T47D (cell line): ENCODE data around the gene MYO9B.
"Not testable (repeated sequence)": the region's sequence is repeated elsewhere in the genome, so short reads cannot be mapped to it uniquely, and the experiment has no call there.

Experiments used
- DNase-seq, 2 experiments: peaks; one replicate each; pipeline versions ENCODE4 v3.0.0 to v3.0.0-alpha.2; 2011 to 2012; ENCODE audit warnings: low read depth in 1 of 2, low spot score in 1 of 2
- JUND ChIP-seq: IDR thresholded peaks from 2 replicates; pipeline ENCODE4 v1.6.1; 2012; ENCODE audit warnings: low read depth
- in situ Hi-C: cut with HindIII; loops from 2 replicates; pipeline ENCODE4 v1.10.0; 2016; ENCODE audit warnings: low sequenced_read_pairs, low pct_unique_long_range_greater_than_20kb

MYO9B gene

DNA sequence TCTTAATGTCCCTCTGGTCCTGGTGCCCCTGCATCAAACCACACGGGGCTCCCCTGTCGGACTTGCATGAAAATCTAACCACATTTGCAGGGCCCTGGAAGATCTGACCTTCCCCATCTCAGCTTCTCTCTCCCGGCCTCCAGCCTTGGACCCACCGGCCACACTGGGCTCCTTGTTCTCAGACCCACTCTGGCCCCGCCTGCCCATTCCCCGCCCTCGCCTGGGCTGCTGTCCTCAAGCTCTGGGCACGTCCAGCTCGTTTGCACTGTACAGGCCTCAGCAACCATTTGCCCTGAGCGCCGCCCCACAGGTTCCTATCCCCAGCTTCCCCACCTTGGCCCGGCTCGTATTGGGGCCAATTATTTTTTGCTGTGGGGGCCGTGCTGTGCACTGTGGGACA lies 10.5 kb downstream of the MYO9B start:
- no peak for TF ChIP-seq JUND
- DNase-seq = no peak
- in situ Hi-C loops = no loop called here

DNA sequence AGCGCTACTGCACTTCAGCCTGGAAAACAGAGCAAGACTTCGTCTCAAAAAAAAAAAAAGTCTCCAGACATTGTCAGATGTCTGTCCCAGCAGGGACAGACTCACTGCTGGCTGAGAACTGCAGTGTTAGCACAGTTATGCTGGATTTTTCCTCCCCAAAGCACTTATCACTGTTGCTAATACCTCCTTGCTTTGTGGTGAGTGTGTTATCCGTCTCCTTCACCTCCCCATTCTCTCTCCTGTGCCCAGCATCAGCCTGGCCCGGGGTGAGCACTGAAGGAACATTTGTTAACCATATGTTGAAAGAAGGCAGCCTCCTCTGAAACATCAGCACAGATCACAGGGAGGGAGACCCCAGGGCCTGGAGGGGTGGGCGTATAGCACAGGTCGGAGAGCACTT lies 11.3 kb downstream of the MYO9B start:
- in situ Hi-C loops = no loop called here
- DNase-seq = no peak
- no peak for TF ChIP-seq JUND

DNA sequence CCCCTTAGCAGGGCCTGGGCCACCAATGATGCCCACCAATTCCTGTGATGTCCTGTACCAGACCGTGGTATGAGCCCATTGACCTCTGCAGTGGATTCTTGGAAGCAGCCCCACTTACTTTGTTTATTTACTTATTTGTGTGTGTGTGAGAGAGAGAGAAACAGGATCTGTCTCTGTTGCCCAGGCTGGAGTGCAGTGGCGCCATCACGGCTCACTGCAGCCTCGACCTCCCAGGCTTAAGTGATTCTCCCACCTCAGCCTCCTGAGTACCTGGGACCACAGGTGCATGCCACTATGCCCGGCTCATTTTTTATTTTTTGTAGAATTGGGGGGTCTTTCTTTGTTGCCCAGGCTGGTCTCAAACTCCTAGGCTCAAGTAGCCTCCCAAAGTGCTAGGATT lies 13.0 kb downstream of the MYO9B start:
- in situ Hi-C loops = no loop called here
- TF ChIP-seq JUND = no peak
- DNase-seq = no peak

DNA sequence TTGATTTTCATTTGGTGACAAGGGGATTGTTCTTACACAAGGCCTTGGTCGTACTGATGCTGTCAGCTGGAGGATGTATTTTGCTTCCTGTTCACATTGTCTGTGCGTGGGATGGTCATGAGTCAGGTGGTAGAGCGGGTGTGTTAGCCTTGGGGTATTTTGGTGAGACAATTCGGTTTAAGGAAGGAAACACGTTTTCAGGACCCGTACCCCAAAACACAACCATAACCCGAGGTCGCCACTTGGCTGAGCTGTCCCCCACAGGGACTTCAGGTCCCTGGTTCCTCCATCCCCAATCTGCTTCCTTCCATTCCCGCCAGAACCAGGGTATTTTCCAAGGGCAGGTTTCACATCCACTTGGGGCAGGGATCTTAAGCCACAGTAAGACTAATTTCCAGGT lies 15.0 kb downstream of the MYO9B start:
- DNase-seq = no peak
- in situ Hi-C loops = no loop called here
- no peak for TF ChIP-seq JUND

DNA sequence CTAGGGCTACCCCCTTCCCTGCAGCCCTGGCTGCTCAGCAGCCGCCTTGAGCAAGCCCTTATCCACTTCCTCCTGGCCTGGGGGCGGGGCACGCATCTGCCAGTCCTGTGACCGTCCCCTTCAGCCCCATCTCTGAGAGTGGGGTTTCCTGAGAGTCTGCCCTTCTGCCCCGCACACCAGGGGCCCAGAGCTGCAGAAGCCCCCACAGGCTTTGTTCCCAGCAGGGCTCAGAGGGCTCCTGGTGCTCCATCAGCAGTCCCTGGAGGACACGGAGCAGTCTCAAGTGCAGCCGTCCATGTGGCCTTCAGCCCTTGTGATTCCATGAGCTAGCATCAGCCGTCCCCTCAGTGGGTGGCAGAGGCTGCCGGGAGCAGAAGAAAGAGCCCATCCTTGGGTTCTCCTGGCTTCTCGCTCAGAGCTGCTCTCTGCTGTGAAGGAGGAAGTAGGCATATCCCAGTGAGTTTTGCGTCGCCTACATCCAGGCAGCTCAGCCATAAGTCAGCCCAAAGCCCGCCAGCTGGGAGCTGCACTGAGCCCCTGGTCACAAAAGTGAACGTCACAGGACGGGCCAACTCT lies 16.3 kb downstream of the MYO9B start:
- DNase-seq = no peak
- TF ChIP-seq JUND = no peak
- in situ Hi-C loops = no loop called here

DNA sequence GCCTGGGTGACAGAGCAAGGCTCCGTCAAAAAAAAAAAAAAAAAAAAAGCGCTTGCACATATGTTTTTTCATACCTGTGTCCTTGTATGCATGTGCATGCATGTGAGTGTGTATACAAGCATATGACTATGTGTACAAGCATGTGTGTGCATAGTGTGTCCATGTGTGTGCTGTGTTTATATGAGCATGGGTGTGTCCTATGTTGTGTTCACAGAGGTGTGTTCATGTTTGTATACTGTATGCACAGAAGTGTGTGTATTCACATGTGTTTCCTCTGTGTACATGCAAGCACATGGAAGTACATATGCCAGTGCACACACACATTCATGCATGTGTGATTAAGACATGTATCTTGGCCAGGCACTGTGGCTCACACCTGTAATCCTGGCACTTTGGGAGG lies 17.1 kb downstream of the MYO9B start:
- no peak for TF ChIP-seq JUND
- DNase-seq = no peak
- in situ Hi-C loops = no loop called here

DNA sequence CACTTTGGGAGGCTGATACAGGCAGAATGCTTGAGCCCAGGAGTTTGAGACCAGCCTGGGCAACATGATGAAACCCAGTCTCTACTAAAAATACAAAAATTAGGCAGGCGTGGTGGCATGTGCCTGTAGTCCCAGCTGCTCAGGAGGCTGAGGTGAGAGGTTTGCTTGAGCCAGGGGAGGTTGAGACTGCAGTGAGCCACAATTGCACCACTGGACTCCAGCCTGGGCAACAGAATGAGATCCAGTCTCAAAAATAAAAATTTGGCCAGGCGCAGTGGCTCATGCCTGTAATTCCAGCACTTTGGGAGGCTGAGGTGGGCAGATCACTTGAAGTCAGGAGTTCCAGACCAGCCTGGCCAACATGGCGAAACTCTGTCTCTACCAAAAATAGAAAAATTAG lies 19.1 kb downstream of the MYO9B start:
- DNase-seq, in situ Hi-C loops: not testable (repeated sequence)

DNA sequence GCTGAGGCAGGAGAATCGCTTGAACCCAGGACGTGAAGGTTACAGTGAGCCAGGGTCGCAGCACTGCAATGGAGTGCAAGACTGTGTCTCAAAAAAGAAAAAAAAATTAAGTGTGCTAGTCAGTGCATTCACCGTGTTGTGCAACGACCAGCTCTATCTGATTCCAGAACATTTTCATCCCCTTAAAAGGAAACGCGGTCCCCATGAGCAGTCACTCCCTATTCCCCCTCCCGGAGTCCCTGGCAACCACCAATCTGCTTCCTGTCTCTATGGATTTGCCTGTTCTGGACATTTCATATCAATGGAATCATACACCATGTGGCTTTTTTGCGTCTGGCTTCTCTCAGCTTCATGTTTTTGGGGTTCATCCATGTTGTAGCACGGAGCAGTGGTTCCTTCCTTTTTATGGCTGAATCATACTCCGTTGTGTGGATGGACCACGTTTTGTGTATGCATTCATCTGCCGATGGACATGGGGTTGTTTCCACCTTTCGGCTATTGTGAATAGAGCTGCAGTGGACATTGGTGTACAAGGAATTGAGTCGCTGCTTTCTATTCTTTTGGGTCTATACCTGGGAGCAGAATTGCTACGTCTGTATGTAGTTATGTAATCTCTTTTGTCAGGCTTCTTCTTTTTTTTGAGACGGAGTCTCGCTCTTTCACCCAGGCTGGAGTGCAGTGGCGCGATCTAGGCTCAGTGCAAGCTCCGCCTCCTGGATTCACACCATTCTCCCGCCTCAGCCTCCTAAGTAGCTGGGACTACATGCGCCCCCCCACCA lies 19.8 kb downstream of the MYO9B start:
- no peak for DNase-seq
- no peak for TF ChIP-seq JUND
- in situ Hi-C loops = no loop called here

DNA sequence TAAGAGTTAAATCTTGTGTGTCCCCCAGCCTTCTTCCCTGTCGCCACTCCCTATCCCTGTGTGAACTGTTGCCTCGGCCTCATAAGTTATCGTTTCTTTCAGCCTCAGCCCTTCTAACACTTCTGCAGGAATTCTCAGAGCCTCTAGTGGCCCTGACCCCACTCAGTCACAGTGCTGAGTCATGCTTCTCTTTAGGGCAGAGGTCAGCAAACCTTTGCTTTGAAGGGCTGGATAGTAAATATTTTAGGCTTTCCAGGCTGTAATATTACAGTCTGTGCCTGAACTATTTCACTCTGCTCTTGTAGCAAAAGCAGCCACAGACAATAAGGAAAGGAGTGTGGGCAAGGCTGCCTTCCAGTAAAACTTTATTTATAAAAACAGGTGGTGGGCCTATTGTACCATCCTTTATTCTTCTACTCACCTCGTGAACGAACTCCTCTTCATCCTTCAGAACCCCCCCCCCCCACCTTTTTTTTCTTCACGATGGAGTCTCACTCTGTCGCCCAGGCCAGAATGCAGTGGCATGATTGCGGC lies 22.1 kb downstream of the MYO9B start:
- DNase-seq = no peak
- TF ChIP-seq JUND = no peak
- in situ Hi-C loops = no loop called here

DNA sequence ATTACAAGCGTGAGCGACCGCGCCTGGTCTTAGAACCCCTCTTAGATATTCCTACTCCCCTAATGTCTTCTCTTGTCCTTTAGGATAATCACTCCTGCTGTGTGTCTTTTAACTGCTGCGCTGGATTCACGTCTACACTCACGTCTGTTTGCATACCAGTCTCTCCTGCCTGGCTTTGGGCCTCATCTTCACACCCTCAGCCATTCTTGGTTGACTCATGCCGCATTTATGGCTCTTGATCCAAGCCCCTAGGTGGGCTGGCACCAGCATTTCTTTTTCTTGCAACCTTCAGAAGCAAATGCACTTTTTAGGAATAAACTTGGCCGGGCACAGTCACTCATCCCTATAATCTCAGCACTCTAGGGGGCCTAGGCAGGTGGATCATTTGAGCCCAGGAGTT lies 22.7 kb downstream of the MYO9B start:
- DNase-seq = no peak
- no peak for TF ChIP-seq JUND
- in situ Hi-C loops = no loop called here

DNA sequence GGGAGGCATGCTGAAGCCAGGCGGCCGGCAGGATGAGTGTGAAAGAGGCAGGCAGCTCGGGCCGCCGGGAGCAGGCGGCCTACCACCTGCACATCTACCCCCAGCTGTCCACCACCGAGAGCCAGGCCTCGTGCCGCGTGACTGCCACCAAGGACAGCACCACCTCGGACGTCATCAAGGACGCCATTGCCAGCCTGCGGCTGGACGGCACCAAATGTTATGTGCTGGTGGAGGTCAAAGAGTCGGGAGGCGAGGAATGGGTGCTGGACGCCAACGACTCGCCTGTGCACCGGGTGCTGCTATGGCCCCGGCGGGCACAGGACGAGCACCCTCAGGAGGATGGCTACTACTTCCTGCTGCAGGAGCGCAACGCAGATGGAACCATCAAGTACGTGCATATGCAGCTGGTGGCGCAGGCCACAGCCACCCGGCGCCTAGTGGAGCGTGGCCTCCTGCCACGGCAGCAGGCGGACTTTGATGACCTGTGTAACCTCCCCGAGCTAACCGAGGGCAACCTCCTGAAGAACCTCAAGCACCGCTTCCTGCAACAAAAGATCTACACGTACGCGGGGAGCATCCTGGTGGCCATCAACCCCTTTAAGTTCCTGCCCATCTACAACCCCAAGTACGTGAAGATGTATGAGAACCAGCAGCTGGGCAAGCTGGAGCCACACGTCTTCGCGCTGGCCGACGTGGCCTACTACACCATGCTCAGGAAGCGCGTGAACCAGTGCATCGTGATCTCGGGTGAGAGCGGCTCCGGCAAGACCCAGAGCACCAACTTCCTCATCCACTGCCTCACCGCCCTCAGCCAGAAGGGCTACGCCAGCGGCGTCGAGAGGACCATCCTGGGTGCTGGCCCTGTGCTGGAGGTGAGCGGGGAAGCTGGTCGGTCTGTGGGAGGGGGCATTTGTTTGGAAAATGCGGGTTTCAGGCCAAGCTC lies 26.4 kb downstream of the MYO9B start:
- TF ChIP-seq JUND = no peak
- no peak for DNase-seq
- in situ Hi-C loops = no loop called here

DNA sequence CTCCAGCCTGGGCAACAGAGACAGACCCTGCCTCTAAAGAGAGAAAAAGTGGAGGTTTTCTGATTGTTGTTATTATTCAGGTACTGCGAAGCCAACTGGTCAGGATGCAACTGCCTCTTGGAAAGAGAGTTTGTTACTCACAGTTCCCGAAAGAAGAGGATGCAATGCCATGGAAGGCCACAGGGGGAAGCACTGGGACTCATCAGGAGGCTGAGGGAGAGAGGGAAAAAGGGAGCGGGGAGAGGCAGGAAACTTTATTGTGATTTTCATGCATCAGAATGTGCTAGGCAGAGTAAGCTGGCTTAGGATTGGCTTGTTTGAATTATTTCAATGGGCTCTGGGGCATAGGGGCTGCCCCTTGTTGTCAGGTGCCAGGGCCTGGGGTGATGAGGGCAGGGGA lies 27.6 kb downstream of the MYO9B start:
- in situ Hi-C loops = no loop called here
- DNase-seq = peak in 1 of 2 experiments; percentile 48
- TF ChIP-seq JUND = no peak

DNA sequence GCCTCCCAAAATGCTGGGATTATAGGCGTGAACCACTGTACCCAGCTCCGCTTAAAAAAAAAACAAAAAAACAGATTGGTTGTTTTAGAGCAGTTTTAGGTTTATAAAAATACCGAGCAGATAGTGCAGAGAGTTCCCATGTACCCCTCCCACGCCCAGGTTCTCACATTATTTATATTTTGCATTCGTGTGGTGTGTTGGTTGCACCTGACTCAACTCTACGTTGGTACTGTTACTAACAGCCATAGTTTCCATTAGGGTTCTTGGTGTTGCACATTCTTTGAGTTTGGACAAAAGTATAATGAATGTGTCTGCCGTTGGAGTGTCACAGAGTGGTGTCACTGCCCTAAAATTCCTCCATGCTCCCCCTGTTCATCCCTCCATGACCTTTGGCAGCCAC lies 29.1 kb downstream of the MYO9B start:
- no peak for TF ChIP-seq JUND
- in situ Hi-C loops = no loop called here
- DNase-seq = no peak
